Measurements from ENCODE around the gene TACC2.

TACC2 gene

GRCh38 chr10:122290833-122291532 lies 302.0 kb downstream of the TACC2 start:
- H3K27me3 ChIP-seq (ENCODE audit: insufficient read depth, low read length) = no peaks in the 10 kb centered on the region
- no peaks in the 10 kb centered on the region for H3K36me3 ChIP-seq (ENCODE audit: insufficient read depth, low read length)
- no peaks in the 10 kb centered on the region for H4K20me1 ChIP-seq (ENCODE audit: insufficient read depth, low read length)
- H3K79me2 ChIP-seq (ENCODE audit: insufficient read depth, low read length) = no peaks in the 10 kb centered on the region
- no peak overlapping the region for H3K4me3 ChIP-seq (ENCODE audit: low read depth, low read length, poor library complexity, severe bottlenecking)
- H3K9ac ChIP-seq (ENCODE audit: low read length) = no peak overlapping the region
- TF ChIP-seq CTCF (IDR thresholded peaks at IDR 0.05; ENCODE audit: low read length) (no peak), EZH2 (IDR thresholded peaks at IDR 0.05; ENCODE audit: borderline replicate concordance, low read length) (no peak)
- no peaks in the 10 kb centered on the region for H3K9me3 ChIP-seq (ENCODE audit: low read length)
- no peaks in the 10 kb centered on the region for H3F3A ChIP-seq (ENCODE audit: insufficient read depth, low read length)
- H3K4me1 ChIP-seq (ENCODE audit: insufficient read depth, low read length, severe bottlenecking) = no peaks in the 10 kb centered on the region
- H3K27ac ChIP-seq (ENCODE audit: low read depth, low read length, poor library complexity, severe bottlenecking) = no peak overlapping the region
- no peak overlapping the region for H2AFZ ChIP-seq (ENCODE audit: low read length)
- H3K4me2 ChIP-seq (ENCODE audit: low read length) = no peak overlapping the region
- H3K9me2 ChIP-seq (ENCODE audit: low read depth, low read length) = no peaks in the 10 kb centered on the region

GRCh38 chr10:122291739-122292138 lies 302.8 kb downstream of the TACC2 start:
- Histone ChIP-seq H2AFZ (ENCODE audit: low read length) (no peak overlapping the region), H3K9ac (ENCODE audit: low read length) (no peak overlapping the region), H3K4me3 (ENCODE audit: low read depth, low read length, poor library complexity, severe bottlenecking) (no peak overlapping the region), H3K9me3 (ENCODE audit: low read length) (no peaks in the 10 kb centered on the region), H3K27ac (ENCODE audit: low read depth, low read length, poor library complexity, severe bottlenecking) (no peak overlapping the region), H3F3A (ENCODE audit: insufficient read depth, low read length) (no peaks in the 10 kb centered on the region), H3K4me2 (ENCODE audit: low read length) (no peak overlapping the region), H3K9me2 (ENCODE audit: low read depth, low read length) (no peaks in the 10 kb centered on the region), H4K20me1 (ENCODE audit: insufficient read depth, low read length) (no peaks in the 10 kb centered on the region), H3K79me2 (ENCODE audit: insufficient read depth, low read length) (no peaks in the 10 kb centered on the region), H3K4me1 (ENCODE audit: insufficient read depth, low read length, severe bottlenecking) (no peaks in the 10 kb centered on the region), H3K36me3 (ENCODE audit: insufficient read depth, low read length) (no peaks in the 10 kb centered on the region), H3K27me3 (ENCODE audit: insufficient read depth, low read length) (no peaks in the 10 kb centered on the region; the same call in 1 of the 2 replicates)
- TF ChIP-seq CTCF (IDR thresholded peaks at IDR 0.05; ENCODE audit: low read length) (no peak), EZH2 (IDR thresholded peaks at IDR 0.05; ENCODE audit: borderline replicate concordance, low read length) (no peak)

GRCh38 chr10:122292376-122292775 lies 303.4 kb downstream of the TACC2 start:
- H2AFZ ChIP-seq (ENCODE audit: low read length) = no peak overlapping the region
- H4K20me1 ChIP-seq (ENCODE audit: insufficient read depth, low read length) = no peaks in the 10 kb centered on the region
- H3K9ac ChIP-seq (ENCODE audit: low read length) = no peak overlapping the region
- H3K4me3 ChIP-seq (ENCODE audit: low read depth, low read length, poor library complexity, severe bottlenecking) = no peak overlapping the region
- H3K79me2 ChIP-seq (ENCODE audit: insufficient read depth, low read length) = no peaks in the 10 kb centered on the region
- H3F3A ChIP-seq (ENCODE audit: insufficient read depth, low read length) = no peaks in the 10 kb centered on the region
- no peaks in the 10 kb centered on the region for H3K9me2 ChIP-seq (ENCODE audit: low read depth, low read length)
- H3K4me1 ChIP-seq (ENCODE audit: insufficient read depth, low read length, severe bottlenecking) = no peaks in the 10 kb centered on the region
- TF ChIP-seq CTCF (IDR thresholded peaks at IDR 0.05; ENCODE audit: low read length) (no peak), EZH2 (IDR thresholded peaks at IDR 0.05; ENCODE audit: borderline replicate concordance, low read length) (no peak)
- no peaks in the 10 kb centered on the region for H3K36me3 ChIP-seq (ENCODE audit: insufficient read depth, low read length)
- no peak overlapping the region for H3K4me2 ChIP-seq (ENCODE audit: low read length)
- no peak overlapping the region for H3K27ac ChIP-seq (ENCODE audit: low read depth, low read length, poor library complexity, severe bottlenecking)
- H3K27me3 ChIP-seq (ENCODE audit: insufficient read depth, low read length) = no peaks in the 10 kb centered on the region; the same call in 1 of the 2 replicates
- H3K9me3 ChIP-seq (ENCODE audit: low read length) = no peaks in the 10 kb centered on the region
